H9 (cell line): ENCODE measurements around the gene USP44. TPM values are rescaled to one million over a fixed set of nuclear protein-coding genes. Genes with fewer than 3 reads are reported as not detected.

Experiments used
- DNase-seq: peaks from one replicate; pipeline ENCODE4 v3.0.0-alpha.2; 2017
- H2AFZ ChIP-seq: one replicate; pipeline ENCODE4 v1.6.1; 2013; ENCODE audit warnings: mild to moderate bottlenecking, low read length, control low read depth, moderate library complexity
- H2AK5ac ChIP-seq: 2 replicates; pipeline ENCODE4 v1.6.1; 2013; ENCODE audit warnings: low read length, control low read depth, mixed read lengths; ENCODE audit not compliant: insufficient read length
- H2BK120ac ChIP-seq: one replicate; pipeline ENCODE4 v1.6.1; 2013; ENCODE audit warnings: low read depth, mild to moderate bottlenecking, low read length, control low read depth, inconsistent platforms; ENCODE audit not compliant: poor library complexity, severe bottlenecking
- H2BK12ac ChIP-seq: 2 replicates; pipeline ENCODE4 v1.6.1; 2013; ENCODE audit warnings: low read length, control low read depth, mixed read lengths, low read depth; ENCODE audit not compliant: insufficient read length
- H2BK15ac ChIP-seq: 2 replicates; pipeline ENCODE4 v1.6.1; 2013; ENCODE audit warnings: low read depth, low read length, control low read depth
- H2BK20ac ChIP-seq: one replicate; pipeline ENCODE4 v1.6.1; 2013; ENCODE audit warnings: low read depth, mild to moderate bottlenecking, low read length, control low read depth, inconsistent platforms; ENCODE audit not compliant: poor library complexity, severe bottlenecking
- H2BK5ac ChIP-seq: 2 replicates; pipeline ENCODE4 v1.6.1; 2013; ENCODE audit warnings: low read length, control low read depth, mixed read lengths; ENCODE audit not compliant: insufficient read length
- H3K14ac ChIP-seq: 2 replicates; pipeline ENCODE4 v1.6.1; 2013; ENCODE audit warnings: low read length, control low read depth; ENCODE audit not compliant: insufficient read depth
- H3K18ac ChIP-seq: 2 replicates; pipeline ENCODE4 v1.6.1; 2013; ENCODE audit warnings: low read depth, mild to moderate bottlenecking, mixed read lengths, low read length, control low read depth; ENCODE audit not compliant: insufficient read length
- H3K23ac ChIP-seq: 2 replicates; pipeline ENCODE4 v1.6.1; 2013; ENCODE audit warnings: low read length, control low read depth, mixed read lengths, low read depth; ENCODE audit not compliant: insufficient read length
- H3K23me2 ChIP-seq: 2 replicates; pipeline ENCODE4 v1.6.1; 2013; ENCODE audit warnings: low read depth, mild to moderate bottlenecking, mixed read lengths, low read length, control low read depth; ENCODE audit not compliant: insufficient read length, poor library complexity, severe bottlenecking
- H3K27ac ChIP-seq: 2 replicates; pipeline ENCODE4 v1.5.1; 2013; ENCODE audit warnings: low read length, control low read depth, mixed read lengths, low read depth; ENCODE audit not compliant: insufficient read length
- H3K27me3 ChIP-seq: 2 replicates; pipeline ENCODE4 v1.6.1; 2013; ENCODE audit warnings: low read length, control low read depth, inconsistent platforms; ENCODE audit not compliant: insufficient read depth
- H3K4ac ChIP-seq: 2 replicates; pipeline ENCODE4 v1.6.1; 2013; ENCODE audit warnings: low read depth, mild to moderate bottlenecking, control low read depth, inconsistent platforms, low read length, moderate library complexity
- H3K4me1 ChIP-seq: 2 replicates; pipeline ENCODE4 v1.6.1; 2013; ENCODE audit warnings: low read length, control low read depth, inconsistent platforms; ENCODE audit not compliant: insufficient read depth
- H3K4me2 ChIP-seq: 2 replicates; pipeline ENCODE4 v1.6.1; 2013; ENCODE audit warnings: low read length, control low read depth, mixed read lengths; ENCODE audit not compliant: insufficient read length, insufficient read depth
- H3K56ac ChIP-seq: 2 replicates; pipeline ENCODE4 v1.6.1; 2013; ENCODE audit warnings: low read depth, mild to moderate bottlenecking, mixed read lengths, low read length, control low read depth; ENCODE audit not compliant: insufficient read length
- H3K79me1 ChIP-seq: 2 replicates; pipeline ENCODE4 v1.6.1; 2013; ENCODE audit warnings: low read depth, mild to moderate bottlenecking, moderate library complexity, low read length, control low read depth, inconsistent platforms; ENCODE audit not compliant: insufficient read depth, poor library complexity, severe bottlenecking
- H3K79me2 ChIP-seq: 2 replicates; pipeline ENCODE4 v1.6.1; 2013; ENCODE audit warnings: low read length, control low read depth, inconsistent platforms; ENCODE audit not compliant: insufficient read depth
- H3K9ac ChIP-seq: 2 replicates; pipeline ENCODE4 v1.6.1; 2013; ENCODE audit warnings: low read length, control low read depth, mixed read lengths; ENCODE audit not compliant: insufficient read length; ENCODE audit errors: extremely low read depth
- H3K9me3 ChIP-seq: one replicate; pipeline ENCODE4 v1.6.1; 2013; ENCODE audit warnings: low read depth, low read length, inconsistent platforms; ENCODE audit not compliant: control insufficient read depth
- H3T11ph ChIP-seq: one replicate; pipeline ENCODE4 v1.6.1; 2013; ENCODE audit warnings: mild to moderate bottlenecking, low read length, control low read depth, inconsistent platforms
- H4K20me1 ChIP-seq: one replicate; pipeline ENCODE4 v1.6.1; 2013; ENCODE audit not compliant: control insufficient read depth, insufficient read length, insufficient read depth
- H4K5ac ChIP-seq: 2 replicates; pipeline ENCODE4 v1.6.1; 2013; ENCODE audit warnings: low read depth, mild to moderate bottlenecking, mixed read lengths, low read length, control low read depth; ENCODE audit not compliant: insufficient read length
- H4K8ac ChIP-seq: replicated peaks from 2 replicates; pipeline ENCODE4 v1.6.1; 2013; ENCODE audit warnings: low read length, control low read depth, mixed read lengths, low read depth; ENCODE audit not compliant: insufficient read length
- H4K91ac ChIP-seq: 2 replicates; pipeline ENCODE4 v1.6.1; 2013; ENCODE audit warnings: low read depth, mild to moderate bottlenecking, moderate library complexity, mixed read lengths, low read length, control low read depth; ENCODE audit not compliant: insufficient read length
- H3K27ac Mint-ChIP-seq, 3 experiments: 2 replicates in 2 of 3; 3 replicates in 1 of 3; pipeline ENCODE4 v1.8.0; 2020 to 2021; ENCODE audit warnings: mixed read lengths in 3 of 3, mild to moderate bottlenecking in 1 of 3, moderate library complexity in 1 of 3
- H3K27me3 Mint-ChIP-seq: 2 replicates; pipeline ENCODE4 v1.8.0; 2021; ENCODE audit warnings: low read depth, mild to moderate bottlenecking, moderate library complexity, mixed read lengths
- H3K36me3 Mint-ChIP-seq, 3 experiments: 2 replicates in 2 of 3; 3 replicates in 1 of 3; pipeline ENCODE4 v1.8.0; 2020 to 2021; ENCODE audit warnings: low read depth in 3 of 3, mixed read lengths in 3 of 3; ENCODE audit not compliant: insufficient read depth in 1 of 3
- H3K4me1 Mint-ChIP-seq, 2 experiments: 2 replicates each; pipeline ENCODE4 v1.8.0; 2020; ENCODE audit warnings: mixed read lengths in 2 of 2
- H3K4me3 Mint-ChIP-seq, 2 experiments: 2 replicates in 1 of 2; 3 replicates in 1 of 2; pipeline ENCODE4 v1.8.0; 2020 to 2021; ENCODE audit warnings: mild to moderate bottlenecking in 2 of 2, mixed read lengths in 2 of 2, moderate library complexity in 1 of 2
- H3K9me3 Mint-ChIP-seq, 2 experiments: 2 replicates in 1 of 2; 3 replicates in 1 of 2; pipeline ENCODE4 v1.8.0; 2020; ENCODE audit warnings: mild to moderate bottlenecking in 2 of 2, mixed read lengths in 2 of 2, moderate library complexity in 1 of 2
- CTCF ChIP-seq: fragments of 200-600 bp; sonication (generic); conservative IDR thresholded peaks from 3 replicates; pipeline ENCODE4 v1.8.0; 2021; ENCODE audit warnings: antibody characterized with exemption, mild to moderate bottlenecking
- WGBS: extraction: QIAGEN DNeasy Blood & Tissue Kit; methylation state at CpG from one replicate; pipeline ENCODE4 v1.1.7; 2013; ENCODE audit warnings: missing lambda C conversion rate, low lambda C conversion rate, mixed read lengths; ENCODE audit not compliant: insufficient read length; ENCODE audit errors: extremely low coverage; 5-methylcytosine and 5-hydroxymethylcytosine counted together
- total RNA-seq: library from RNA; stranded (reverse); gene quantifications from 2 replicates; pipeline ENCODE4 v1.2.1, GENCODE V29; 2021

USP44 gene
- total RNA-seq, 1 experiment from 2014 or later: 185 TPM

GRCh38 chr12:95582230-95583058 lies 31.2 kb upstream of the USP44 start:
- no peaks in the 10 kb centered on the region for H3K27me3 ChIP-seq
- no peak overlapping the region for H2BK120ac ChIP-seq
- H2BK12ac ChIP-seq: no peak overlapping the region
- H4K5ac ChIP-seq: no peak overlapping the region
- H3K4ac ChIP-seq: no peak overlapping the region
- peaks cover 4 to 5% of the 10 kb centered on the region in 2 experiments; a peak in 2 of 4 replicates for H3K4me1 Mint-ChIP-seq
- H3K79me2 ChIP-seq: no peaks in the 10 kb centered on the region
- no peak overlapping the region for H3K14ac ChIP-seq
- no peak overlapping the region for H2AK5ac ChIP-seq
- no peaks in the 10 kb centered on the region for H4K20me1 ChIP-seq
- no peaks in the 10 kb centered on the region for H3K9me3 Mint-ChIP-seq
- no peak overlapping the region for H3T11ph ChIP-seq
- no peak overlapping the region for H2BK20ac ChIP-seq
- no peak overlapping the region for H2BK5ac ChIP-seq
- no peak overlapping the region for H3K9ac ChIP-seq
- no peak for DNase-seq
- no peak overlapping the region for H3K27ac ChIP-seq
- no peak overlapping the region for H4K8ac ChIP-seq
- H3K18ac ChIP-seq: no peak overlapping the region
- no peak overlapping the region for H3K4me3 Mint-ChIP-seq
- H3K4me2 ChIP-seq: no peak overlapping the region
- no peak overlapping the region for H2BK15ac ChIP-seq
- no peaks in the 10 kb centered on the region for H3K27me3 Mint-ChIP-seq
- no peak overlapping the region for H4K91ac ChIP-seq
- no peaks in the 10 kb centered on the region for H3K9me3 ChIP-seq
- no peak overlapping the region for H2AFZ ChIP-seq
- peak overlapping the region in 1 of 3 experiments; percentile 11; a peak in 1 of 7 replicates for H3K27ac Mint-ChIP-seq
- H3K56ac ChIP-seq: no peak overlapping the region
- H3K4me1 ChIP-seq: no peaks in the 10 kb centered on the region
- TF ChIP-seq CTCF: peak; percentile 70
- no peaks in the 10 kb centered on the region for H3K23me2 ChIP-seq
- H3K23ac ChIP-seq: no peak overlapping the region
- H3K79me1 ChIP-seq: no peaks in the 10 kb centered on the region
- no CpG with 5 or more reads among the region's 8 CpGs for WGBS
- H3K36me3 Mint-ChIP-seq: no peaks in the 10 kb centered on the region
